Vagina (tissue), 2 donors: ENCODE data around the gene USP10.

ENCODE experiments used
- POLR2A ChIP-seq, 2 donors: fragments of 450-650 bp; IDR thresholded peaks; one replicate each; pipeline ENCODE4 v1.6.1; 2017; ENCODE audit warnings: antibody characterized with exemption in 2 of 2, mild to moderate bottlenecking in 2 of 2, moderate library complexity in 2 of 2
- POLR2AphosphoS5 ChIP-seq, 2 donors: sonication (generic); formaldehyde crosslinking; IDR thresholded peaks; one replicate each; pipeline ENCODE4 v1.9.0; 2017; ENCODE audit warnings: antibody characterized with exemption in 2 of 2, mild to moderate bottlenecking in 2 of 2, low read depth in 1 of 2; ENCODE audit not compliant: insufficient read depth in 1 of 2
- TF ChIP-seq, protein P1 (sequence below), 3 experiments: fragments of 450-650 bp in 2 of 3; fragments of 200-600 bp in 1 of 3; sonication (generic) in 1 of 3; IDR thresholded peaks; one replicate each; pipeline ENCODE4 v1.5.1; 2017 to 2019; ENCODE audit warnings: antibody characterized with exemption in 3 of 3, mild to moderate bottlenecking in 2 of 3, moderate library complexity in 2 of 3

DNA sequence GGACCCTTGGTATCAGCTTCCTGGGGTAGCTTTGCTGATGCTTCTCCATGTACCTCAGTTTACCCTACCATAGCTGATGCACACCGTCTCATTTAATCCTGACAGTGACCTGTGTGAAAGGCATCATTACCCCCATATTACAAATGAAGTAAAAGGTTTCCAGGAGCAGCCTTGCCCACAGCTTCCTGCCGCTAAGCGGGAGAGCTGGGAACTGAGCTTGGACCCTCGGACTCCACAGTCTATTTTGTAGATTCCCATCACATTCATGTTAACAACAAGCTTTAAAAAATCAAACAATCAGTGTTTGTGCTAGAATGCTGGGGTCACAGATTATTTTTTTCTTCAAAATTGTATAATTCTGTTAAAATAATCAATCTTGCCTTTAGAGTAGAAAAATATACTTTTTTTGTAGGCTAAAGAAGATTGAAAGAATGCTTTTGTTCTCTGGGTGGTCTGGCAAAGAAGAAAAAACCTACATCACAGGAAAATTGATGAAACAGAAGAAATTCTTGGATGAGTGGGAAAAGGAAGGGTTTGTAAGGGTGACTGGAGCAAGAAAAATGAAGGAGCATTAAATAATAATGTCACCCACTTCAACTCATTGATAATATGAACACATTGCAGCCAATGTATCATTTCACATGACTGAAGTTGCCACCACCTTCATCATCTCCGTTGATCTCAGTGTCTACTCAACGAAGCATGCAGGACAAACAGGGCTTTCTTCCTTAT, 9.5 kb upstream of the USP10 start:
- TF ChIP-seq, protein P1, sequence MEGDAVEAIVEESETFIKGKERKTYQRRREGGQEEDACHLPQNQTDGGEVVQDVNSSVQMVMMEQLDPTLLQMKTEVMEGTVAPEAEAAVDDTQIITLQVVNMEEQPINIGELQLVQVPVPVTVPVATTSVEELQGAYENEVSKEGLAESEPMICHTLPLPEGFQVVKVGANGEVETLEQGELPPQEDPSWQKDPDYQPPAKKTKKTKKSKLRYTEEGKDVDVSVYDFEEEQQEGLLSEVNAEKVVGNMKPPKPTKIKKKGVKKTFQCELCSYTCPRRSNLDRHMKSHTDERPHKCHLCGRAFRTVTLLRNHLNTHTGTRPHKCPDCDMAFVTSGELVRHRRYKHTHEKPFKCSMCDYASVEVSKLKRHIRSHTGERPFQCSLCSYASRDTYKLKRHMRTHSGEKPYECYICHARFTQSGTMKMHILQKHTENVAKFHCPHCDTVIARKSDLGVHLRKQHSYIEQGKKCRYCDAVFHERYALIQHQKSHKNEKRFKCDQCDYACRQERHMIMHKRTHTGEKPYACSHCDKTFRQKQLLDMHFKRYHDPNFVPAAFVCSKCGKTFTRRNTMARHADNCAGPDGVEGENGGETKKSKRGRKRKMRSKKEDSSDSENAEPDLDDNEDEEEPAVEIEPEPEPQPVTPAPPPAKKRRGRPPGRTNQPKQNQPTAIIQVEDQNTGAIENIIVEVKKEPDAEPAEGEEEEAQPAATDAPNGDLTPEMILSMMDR (IDR thresholded peaks at IDR 0.05) = no peak
- TF ChIP-seq POLR2A (IDR thresholded peaks at IDR 0.05) (no peak), POLR2AphosphoS5 (IDR thresholded peaks at IDR 0.05; ENCODE audit: insufficient read depth in 1 of 2, low read depth in 1 of 2) (no peak)
